ENCODE measurements around the gene LRFN3.
A peak's percentile ranks its signal among the peaks of the same experiment; 100 is the strongest.

Gene LRFN3

DNA sequence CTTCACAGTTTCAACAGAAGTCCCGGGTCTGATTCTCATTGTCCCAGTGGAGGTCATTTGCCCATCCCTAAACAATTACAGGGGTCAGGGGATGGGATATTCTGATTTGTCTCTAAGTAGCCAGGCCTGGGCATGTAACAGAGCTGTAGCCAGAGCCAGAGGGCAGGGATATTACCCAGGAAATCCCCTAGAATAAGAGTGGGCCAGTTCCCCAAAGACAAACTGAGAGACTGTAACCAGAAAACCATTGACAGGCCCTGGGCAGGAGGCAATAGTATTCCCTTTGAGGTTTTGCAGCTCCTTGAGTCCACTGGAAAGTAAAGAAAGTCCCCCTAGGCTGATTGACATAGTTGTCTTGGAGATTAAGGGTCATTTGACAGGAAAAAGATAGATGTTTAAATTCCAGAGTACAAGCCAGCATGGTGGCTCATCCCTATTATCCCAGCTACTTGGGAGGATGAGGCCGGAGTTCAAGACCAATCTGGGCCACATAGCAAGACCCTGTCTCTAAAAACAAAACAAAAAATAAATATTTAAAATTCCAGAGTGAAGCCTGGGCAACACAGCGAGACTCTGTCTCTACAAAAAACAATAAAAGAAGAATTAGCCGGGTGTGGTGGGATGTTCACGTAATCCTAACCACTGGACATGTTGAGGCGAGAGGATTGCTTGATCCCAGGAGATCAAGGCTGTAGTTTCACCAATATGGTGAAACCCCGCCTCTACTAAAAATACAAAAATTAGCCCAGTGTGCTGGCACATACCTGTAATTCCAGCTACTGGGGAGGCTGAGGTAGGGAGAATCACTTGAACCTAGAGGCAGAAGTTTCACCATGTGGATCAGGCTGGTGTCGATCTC lies 57.0 kb downstream of the LRFN3 start:
- Histone ChIP-seq H2AFZ (ENCODE audit: low read depth, low read length) (no peak overlapping the region), H3K27me3 (ENCODE audit: insufficient read depth, low read length, poor library complexity) (no peaks in the 10 kb centered on the region), H4K20me1 (ENCODE audit: insufficient read depth, low read length) (peaks cover 17% of the 10 kb centered on the region; the same call in 1 of the 2 replicates), H3K36me3 (ENCODE audit: insufficient read depth, low read length) (peaks cover 11% of the 10 kb centered on the region), H3K4me3 (ENCODE audit: low read depth in 1 of 2, low read length in 2 of 2) (no peak overlapping the region), H3K79me2 (ENCODE audit: insufficient read depth, low read length) (peaks cover 30% of the 10 kb centered on the region), H3K4me1 (ENCODE audit: insufficient read depth, low read length) (peaks cover 26% of the 10 kb centered on the region), H3K9ac (ENCODE audit: low read depth, low read length) (no peak overlapping the region), H3K27ac (ENCODE audit: low read length) (no peak overlapping the region), H3K9me3 (ENCODE audit: insufficient read depth, low read length, severe bottlenecking) (no peaks in the 10 kb centered on the region), H3K4me2 (ENCODE audit: insufficient read depth, low read length) (no peak overlapping the region)
- TF ChIP-seq EZH2 (IDR thresholded peaks at IDR 0.05; ENCODE audit: borderline replicate concordance, low read depth, low read length, severe bottlenecking) = no peak
- TF ChIP-seq, protein P1, sequence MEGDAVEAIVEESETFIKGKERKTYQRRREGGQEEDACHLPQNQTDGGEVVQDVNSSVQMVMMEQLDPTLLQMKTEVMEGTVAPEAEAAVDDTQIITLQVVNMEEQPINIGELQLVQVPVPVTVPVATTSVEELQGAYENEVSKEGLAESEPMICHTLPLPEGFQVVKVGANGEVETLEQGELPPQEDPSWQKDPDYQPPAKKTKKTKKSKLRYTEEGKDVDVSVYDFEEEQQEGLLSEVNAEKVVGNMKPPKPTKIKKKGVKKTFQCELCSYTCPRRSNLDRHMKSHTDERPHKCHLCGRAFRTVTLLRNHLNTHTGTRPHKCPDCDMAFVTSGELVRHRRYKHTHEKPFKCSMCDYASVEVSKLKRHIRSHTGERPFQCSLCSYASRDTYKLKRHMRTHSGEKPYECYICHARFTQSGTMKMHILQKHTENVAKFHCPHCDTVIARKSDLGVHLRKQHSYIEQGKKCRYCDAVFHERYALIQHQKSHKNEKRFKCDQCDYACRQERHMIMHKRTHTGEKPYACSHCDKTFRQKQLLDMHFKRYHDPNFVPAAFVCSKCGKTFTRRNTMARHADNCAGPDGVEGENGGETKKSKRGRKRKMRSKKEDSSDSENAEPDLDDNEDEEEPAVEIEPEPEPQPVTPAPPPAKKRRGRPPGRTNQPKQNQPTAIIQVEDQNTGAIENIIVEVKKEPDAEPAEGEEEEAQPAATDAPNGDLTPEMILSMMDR (IDR thresholded peaks at IDR 0.05; ENCODE audit: borderline replicate concordance, extremely low read depth, low read length, poor library complexity, severe bottlenecking) = no peak
- ATAC-seq (ENCODE audit: insufficient read depth, low read depth) (no peak), DNase-seq (no peak)

DNA sequence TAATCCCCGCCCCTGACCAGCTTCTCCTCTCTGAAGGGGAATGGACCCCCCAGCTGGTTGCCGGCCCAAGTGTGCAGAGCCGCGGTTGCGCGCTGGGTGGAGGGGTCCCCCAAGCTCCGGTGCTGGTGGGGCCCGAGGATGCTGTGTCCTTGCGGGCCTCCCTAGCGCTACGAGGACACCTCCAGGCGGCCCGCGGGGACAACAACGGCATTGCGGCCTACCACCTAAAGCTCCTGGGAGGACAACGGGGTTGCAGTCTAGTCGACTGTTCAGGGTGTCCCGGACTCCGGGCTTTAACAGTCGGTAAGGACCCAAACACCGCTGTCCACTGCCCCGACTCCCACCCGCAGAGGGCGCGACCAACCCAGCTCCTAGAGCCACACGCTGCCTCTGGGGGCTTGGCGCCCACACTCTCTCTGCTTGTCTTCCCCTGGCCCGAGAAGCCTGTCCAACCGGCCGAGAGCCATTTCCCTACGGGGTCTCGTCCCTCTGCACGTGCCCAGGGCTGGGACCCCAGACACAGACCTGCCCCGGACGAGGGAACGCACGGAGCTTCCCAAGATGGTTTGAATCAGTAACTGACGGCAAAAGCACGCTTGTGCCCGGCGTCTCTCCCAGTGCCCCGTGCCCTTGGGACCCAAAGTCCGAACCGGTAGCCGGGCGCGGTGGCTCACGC lies 57.9 kb downstream of the LRFN3 start:
- Histone ChIP-seq H3K9me3 (ENCODE audit: insufficient read depth, low read length, severe bottlenecking) (no peaks in the 10 kb centered on the region), H3K79me2 (ENCODE audit: insufficient read depth, low read length) (peaks cover 32% of the 10 kb centered on the region), H3K4me1 (ENCODE audit: insufficient read depth, low read length) (peaks cover 29% of the 10 kb centered on the region), H2AFZ (ENCODE audit: low read depth, low read length) (no peak overlapping the region), H3K36me3 (ENCODE audit: insufficient read depth, low read length) (peaks cover 15% of the 10 kb centered on the region), H3K4me3 (ENCODE audit: low read depth in 1 of 2, low read length in 2 of 2) (peak overlapping the region in 1 of 2 experiments; percentile 23; a peak in 2 of 4 replicates), H3K27me3 (ENCODE audit: insufficient read depth, low read length, poor library complexity) (no peaks in the 10 kb centered on the region), H4K20me1 (ENCODE audit: insufficient read depth, low read length) (peaks cover 17% of the 10 kb centered on the region; the same call in 1 of the 2 replicates), H3K9ac (ENCODE audit: low read depth, low read length) (peak overlapping the region; percentile 79; the same call in 1 of the 2 replicates), H3K4me2 (ENCODE audit: insufficient read depth, low read length) (peak overlapping the region; percentile 91), H3K27ac (ENCODE audit: low read length) (no peak overlapping the region)
- TF ChIP-seq EZH2 (IDR thresholded peaks at IDR 0.05; ENCODE audit: borderline replicate concordance, low read depth, low read length, severe bottlenecking) = no peak
- ATAC-seq (ENCODE audit: insufficient read depth, low read depth) (no peak), DNase-seq (no peak)

Measured in DND-41 (cell line).